Thyroid gland (tissue), 4 donors: ENCODE measurements around the gene NSDHL. TPM values are rescaled to one million over a fixed set of nuclear protein-coding genes. Genes with fewer than 3 reads are reported as not detected.

Experiments
- DNase-seq, 2 donors: peaks; one replicate each; pipeline ENCODE4 v3.0.0-alpha.2; 2019
- H3K27ac ChIP-seq, 3 donors: fragments of 200-600 bp; sonication (generic); 1 replicate in 2 of 3; 2 replicates in 1 of 3; pipeline ENCODE4 v1.5.1; 2016 to 2019; ENCODE audit warnings: mild to moderate bottlenecking in 1 of 3, moderate library complexity in 1 of 3
- H3K27me3 ChIP-seq: fragments of 200-600 bp; sonication (generic); one replicate; pipeline ENCODE4 v1.5.1; 2019
- H3K36me3 ChIP-seq, 2 donors: fragments of 200-600 bp; sonication (generic); one replicate each; pipeline ENCODE4 v1.5.1; 2016 to 2019
- H3K4me1 ChIP-seq, 2 donors: fragments of 200-600 bp; sonication (generic); one replicate each; pipeline ENCODE4 v1.5.1; 2017 to 2019
- H3K4me3 ChIP-seq, 3 donors: fragments of 200-600 bp; sonication (generic); replicated peaks in 1 of 3; 1 replicate in 2 of 3; 2 replicates in 1 of 3; pipeline ENCODE4 v1.5.1; 2016; ENCODE audit warnings: mild to moderate bottlenecking in 1 of 3
- H3K9me3 ChIP-seq: fragments of 200-600 bp; sonication (generic); one replicate; pipeline ENCODE4 v1.5.1; 2017
- POLR2A ChIP-seq, 2 donors: fragments of 450-650 bp; IDR thresholded peaks; one replicate each; pipeline ENCODE4 v1.6.1; 2017; ENCODE audit warnings: antibody characterized with exemption in 2 of 2, mild to moderate bottlenecking in 2 of 2, moderate library complexity in 1 of 2
- WGBS, 2 donors: methylation state at CpG; one replicate each; pipeline ENCODE4 v1.1.5; 2017; 5-methylcytosine and 5-hydroxymethylcytosine counted together
- intact Hi-C: fragments of 100-400 bp; cut with DNase I; formaldehyde crosslinking; loops from one replicate; pipeline ENCODE4 v1.15.1; 2023
- total RNA-seq, 4 donors: library from RNA; depleted of rRNA; stranded (reverse); fragments of >200 nt; gene quantifications; one replicate each; pipeline ENCODE4 v1.2.3, GENCODE V29; 2016
- TF ChIP-seq, protein P1 (sequence below), 6 experiments: fragments of 200-600 bp in 3 of 6; fragments of 450-650 bp in 3 of 6; sonication (generic) in 3 of 6; IDR thresholded peaks; one replicate each; pipeline ENCODE4 v1.5.1; 2016 to 2019; ENCODE audit warnings: antibody characterized with exemption in 6 of 6, mild to moderate bottlenecking in 2 of 6, inconsistent platforms in 1 of 6, moderate library complexity in 1 of 6

The NSDHL gene
- total RNA-seq, 4 donors from 2014 or later, result 11.2 to 20.3 (median 17.0) TPM

DNA sequence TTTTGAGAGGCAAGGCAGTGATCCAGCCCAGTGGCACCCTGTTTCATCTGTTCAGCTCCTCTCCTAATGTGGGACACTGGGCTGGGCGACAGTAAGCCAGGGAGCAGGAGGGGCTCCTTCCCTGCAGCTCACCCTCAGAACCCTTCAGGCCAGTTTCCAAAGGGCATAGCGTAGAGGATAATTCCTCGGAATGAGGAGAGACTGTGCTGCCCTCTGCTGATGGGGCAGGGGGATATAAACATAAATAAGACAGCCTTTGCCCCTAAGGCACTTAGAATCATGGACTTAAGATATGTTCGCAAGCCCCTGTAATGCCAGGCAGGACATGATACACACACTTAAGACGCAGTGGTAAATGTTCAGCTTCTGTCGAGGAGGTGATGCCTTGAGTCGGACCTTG lies 39.1 kb downstream of the NSDHL start:
- DNase-seq, result no peak
- intact Hi-C loops, result no loop called here
- TF ChIP-seq, protein P1, sequence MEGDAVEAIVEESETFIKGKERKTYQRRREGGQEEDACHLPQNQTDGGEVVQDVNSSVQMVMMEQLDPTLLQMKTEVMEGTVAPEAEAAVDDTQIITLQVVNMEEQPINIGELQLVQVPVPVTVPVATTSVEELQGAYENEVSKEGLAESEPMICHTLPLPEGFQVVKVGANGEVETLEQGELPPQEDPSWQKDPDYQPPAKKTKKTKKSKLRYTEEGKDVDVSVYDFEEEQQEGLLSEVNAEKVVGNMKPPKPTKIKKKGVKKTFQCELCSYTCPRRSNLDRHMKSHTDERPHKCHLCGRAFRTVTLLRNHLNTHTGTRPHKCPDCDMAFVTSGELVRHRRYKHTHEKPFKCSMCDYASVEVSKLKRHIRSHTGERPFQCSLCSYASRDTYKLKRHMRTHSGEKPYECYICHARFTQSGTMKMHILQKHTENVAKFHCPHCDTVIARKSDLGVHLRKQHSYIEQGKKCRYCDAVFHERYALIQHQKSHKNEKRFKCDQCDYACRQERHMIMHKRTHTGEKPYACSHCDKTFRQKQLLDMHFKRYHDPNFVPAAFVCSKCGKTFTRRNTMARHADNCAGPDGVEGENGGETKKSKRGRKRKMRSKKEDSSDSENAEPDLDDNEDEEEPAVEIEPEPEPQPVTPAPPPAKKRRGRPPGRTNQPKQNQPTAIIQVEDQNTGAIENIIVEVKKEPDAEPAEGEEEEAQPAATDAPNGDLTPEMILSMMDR (IDR thresholded peaks at IDR 0.05), result no peak
- no peak for TF ChIP-seq POLR2A (IDR thresholded peaks at IDR 0.05)
- Histone ChIP-seq H3K4me1 (peaks cover 0 to 3% of the 10 kb centered on the region in 2 donors), H3K9me3 (no peaks in the 10 kb centered on the region), H3K27me3 (no peaks in the 10 kb centered on the region), H3K27ac (no peak overlapping the region), H3K4me3 (no peak overlapping the region), H3K36me3 (peaks cover 3 to 12% of the 10 kb centered on the region in 2 donors)
- WGBS, 2 donors, result 94 to 100% methylated on average over 6 to 7 of the region's 7 CpGs

DNA sequence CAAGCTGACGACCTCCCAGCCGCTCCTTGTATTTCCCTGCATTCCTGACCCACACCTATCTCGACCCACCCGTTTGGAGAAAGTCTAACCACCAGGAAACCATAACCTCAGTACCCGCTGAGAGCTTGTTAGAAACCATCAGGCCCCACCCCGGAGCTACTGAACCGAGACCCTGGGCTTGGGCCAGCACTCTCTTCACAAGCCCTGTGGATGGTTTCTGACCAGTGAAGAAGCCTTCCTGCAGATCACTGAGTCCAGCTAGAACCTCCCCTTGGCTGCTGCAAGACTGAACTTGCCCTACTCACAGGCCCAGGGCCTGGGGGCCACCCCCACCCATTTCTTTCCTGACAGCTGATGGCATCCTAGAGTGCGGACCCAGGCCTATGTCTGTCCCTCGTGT lies 40.4 kb downstream of the NSDHL start:
- intact Hi-C loops, result no loop called here
- peaks cover 0 to 3% of the 10 kb centered on the region in 2 donors for H3K4me1 ChIP-seq
- H3K4me3 ChIP-seq, result no peak overlapping the region
- no peaks in the 10 kb centered on the region for H3K27me3 ChIP-seq
- 20% methylated on average over 4 of the region's 9 CpGs; no CpG with 5 or more reads in 1 of the 2 donors for WGBS, 2 donors
- no peak overlapping the region for H3K27ac ChIP-seq
- TF ChIP-seq, protein P1 (IDR thresholded peaks at IDR 0.05), result no peak
- TF ChIP-seq POLR2A (IDR thresholded peaks at IDR 0.05), result no peak
- H3K9me3 ChIP-seq, result no peaks in the 10 kb centered on the region
- peaks cover 3 to 12% of the 10 kb centered on the region in 2 donors for H3K36me3 ChIP-seq
- DNase-seq, result peak; percentile 81 to 82

GRCh38 chrX:152872522-152872921 lies 41.7 kb downstream of the NSDHL start:
- Histone ChIP-seq H3K4me1 (peaks cover 0 to 11% of the 10 kb centered on the region in 2 donors), H3K27me3 (no peaks in the 10 kb centered on the region), H3K4me3 (no peak overlapping the region), H3K27ac (no peak overlapping the region), H3K9me3 (no peaks in the 10 kb centered on the region), H3K36me3 (peaks cover 3 to 8% of the 10 kb centered on the region in 2 donors)
- WGBS, 2 donors, result 83% methylated on average over 1 of the region's 2 CpGs
- DNase-seq, result no peak
- intact Hi-C loops, result no loop called here
- TF ChIP-seq POLR2A (IDR thresholded peaks at IDR 0.05), result no peak
- TF ChIP-seq, protein P1 (IDR thresholded peaks at IDR 0.05), result no peak

GRCh38 chrX:152873361-152873760 lies 42.5 kb downstream of the NSDHL start:
- H3K9me3 ChIP-seq, result no peaks in the 10 kb centered on the region
- peaks cover 3 to 8% of the 10 kb centered on the region in 2 donors for H3K36me3 ChIP-seq
- TF ChIP-seq, protein P1 (IDR thresholded peaks at IDR 0.05), result no peak
- TF ChIP-seq POLR2A (IDR thresholded peaks at IDR 0.05), result no peak
- H3K27me3 ChIP-seq, result no peaks in the 10 kb centered on the region
- 29 to 44% methylated on average over 1 of the region's 2 CpGs for WGBS, 2 donors
- peak; percentile 52 to 58 for DNase-seq
- intact Hi-C loops, result no loop called here
- no peak overlapping the region for H3K27ac ChIP-seq
- peaks cover 0 to 11% of the 10 kb centered on the region in 2 donors for H3K4me1 ChIP-seq
- no peak overlapping the region for H3K4me3 ChIP-seq

GRCh38 chrX:152876931-152877840 lies 46.3 kb downstream of the NSDHL start:
- peaks cover 0 to 12% of the 10 kb centered on the region in 2 donors for H3K4me1 ChIP-seq
- TF ChIP-seq, protein P1 (IDR thresholded peaks at IDR 0.05), result no peak
- TF ChIP-seq POLR2A (IDR thresholded peaks at IDR 0.05), result peak in 1 of 2 donors; percentile 64

More at GRCh38 chrX:152876931-152877840, 46.3 kb downstream of the NSDHL start:
- Histone ChIP-seq H3K27ac (no peak overlapping the region), H3K27me3 (no peaks in the 10 kb centered on the region), H3K4me3 (no peak overlapping the region), H3K36me3 (no peaks in the 10 kb centered on the region), H3K9me3 (no peaks in the 10 kb centered on the region)
- intact Hi-C loops, result no loop called here
- 75 to 80% methylated on average over 1 to 6 of the region's 10 CpGs for WGBS, 2 donors
- DNase-seq, result peak; percentile 46 to 68
